ENCODE measurements around the gene ZNF184.

DNA sequence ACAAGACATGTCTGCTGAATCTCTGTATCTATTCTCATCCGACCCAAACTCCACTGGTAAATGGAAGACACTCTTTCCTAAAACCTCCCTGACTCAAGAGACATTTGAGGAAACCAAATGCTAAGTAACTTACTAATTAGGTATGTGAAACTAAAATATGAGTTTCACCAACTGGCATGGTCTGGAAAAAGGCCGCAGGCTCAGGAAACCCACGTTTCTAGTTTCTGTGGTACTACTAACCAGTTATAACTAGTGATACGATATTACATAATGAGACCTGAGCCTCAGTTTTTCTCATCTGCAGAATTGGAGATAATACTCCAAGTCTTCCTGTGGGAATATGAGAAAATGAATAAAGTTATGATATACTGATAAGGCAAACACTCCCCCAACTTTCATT lies 44.4 kb downstream of the ZNF184 start:
- TF ChIP-seq, protein P1, sequence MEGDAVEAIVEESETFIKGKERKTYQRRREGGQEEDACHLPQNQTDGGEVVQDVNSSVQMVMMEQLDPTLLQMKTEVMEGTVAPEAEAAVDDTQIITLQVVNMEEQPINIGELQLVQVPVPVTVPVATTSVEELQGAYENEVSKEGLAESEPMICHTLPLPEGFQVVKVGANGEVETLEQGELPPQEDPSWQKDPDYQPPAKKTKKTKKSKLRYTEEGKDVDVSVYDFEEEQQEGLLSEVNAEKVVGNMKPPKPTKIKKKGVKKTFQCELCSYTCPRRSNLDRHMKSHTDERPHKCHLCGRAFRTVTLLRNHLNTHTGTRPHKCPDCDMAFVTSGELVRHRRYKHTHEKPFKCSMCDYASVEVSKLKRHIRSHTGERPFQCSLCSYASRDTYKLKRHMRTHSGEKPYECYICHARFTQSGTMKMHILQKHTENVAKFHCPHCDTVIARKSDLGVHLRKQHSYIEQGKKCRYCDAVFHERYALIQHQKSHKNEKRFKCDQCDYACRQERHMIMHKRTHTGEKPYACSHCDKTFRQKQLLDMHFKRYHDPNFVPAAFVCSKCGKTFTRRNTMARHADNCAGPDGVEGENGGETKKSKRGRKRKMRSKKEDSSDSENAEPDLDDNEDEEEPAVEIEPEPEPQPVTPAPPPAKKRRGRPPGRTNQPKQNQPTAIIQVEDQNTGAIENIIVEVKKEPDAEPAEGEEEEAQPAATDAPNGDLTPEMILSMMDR (conservative IDR thresholded peaks at IDR 0.05): no peak
- no peak for TF ChIP-seq EZH2 (IDR thresholded peaks at IDR 0.05; ENCODE audit: low read depth)

All from PC-9 (cell line).